Uterus (tissue), 2 donors: ENCODE results near the gene TOLLIP.

Experiments
- POLR2A ChIP-seq, 2 donors: fragments of 450-650 bp; IDR thresholded peaks; one replicate each; pipeline ENCODE4 v1.6.1; 2016; ENCODE audit warnings: antibody characterized with exemption in 2 of 2, mild to moderate bottlenecking in 1 of 2, moderate library complexity in 1 of 2
- TF ChIP-seq, protein P1 (sequence below), 4 experiments: fragments of 200-600 bp in 2 of 4; fragments of 450-650 bp in 2 of 4; sonication (generic) in 2 of 4; IDR thresholded peaks; one replicate each; pipeline ENCODE4 v1.5.1; 2016 to 2019; ENCODE audit warnings: antibody characterized with exemption in 4 of 4, mild to moderate bottlenecking in 2 of 4, moderate library complexity in 1 of 4

DNA sequence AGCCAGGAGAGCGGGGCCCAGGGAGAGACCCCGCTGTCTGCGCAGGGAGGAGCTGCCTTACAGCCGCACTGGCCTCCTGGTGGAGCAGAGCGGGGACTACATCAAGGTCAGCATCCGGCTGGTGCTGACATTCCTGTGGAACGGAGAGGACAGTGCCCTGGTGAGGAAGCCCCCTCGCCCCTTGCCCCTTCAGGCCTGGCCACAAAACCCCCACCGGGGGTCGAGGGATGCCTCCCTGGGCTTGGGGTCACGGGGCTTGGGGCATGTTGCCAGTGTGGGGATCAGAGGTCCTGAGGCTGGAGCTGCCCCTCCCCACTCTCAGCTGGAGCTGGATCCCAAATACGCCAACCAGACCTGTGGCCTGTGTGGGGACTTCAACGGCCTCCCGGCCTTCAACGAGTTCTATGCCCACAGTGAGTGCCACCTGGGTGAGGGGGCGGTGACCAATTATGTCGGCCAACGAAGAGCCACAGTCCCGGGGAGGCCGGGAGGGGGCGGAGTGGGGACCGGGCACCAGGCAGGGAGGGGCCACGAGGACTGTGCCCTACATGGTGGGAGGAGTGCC, 82.4 kb downstream of the TOLLIP start:
- TF ChIP-seq, protein P1, sequence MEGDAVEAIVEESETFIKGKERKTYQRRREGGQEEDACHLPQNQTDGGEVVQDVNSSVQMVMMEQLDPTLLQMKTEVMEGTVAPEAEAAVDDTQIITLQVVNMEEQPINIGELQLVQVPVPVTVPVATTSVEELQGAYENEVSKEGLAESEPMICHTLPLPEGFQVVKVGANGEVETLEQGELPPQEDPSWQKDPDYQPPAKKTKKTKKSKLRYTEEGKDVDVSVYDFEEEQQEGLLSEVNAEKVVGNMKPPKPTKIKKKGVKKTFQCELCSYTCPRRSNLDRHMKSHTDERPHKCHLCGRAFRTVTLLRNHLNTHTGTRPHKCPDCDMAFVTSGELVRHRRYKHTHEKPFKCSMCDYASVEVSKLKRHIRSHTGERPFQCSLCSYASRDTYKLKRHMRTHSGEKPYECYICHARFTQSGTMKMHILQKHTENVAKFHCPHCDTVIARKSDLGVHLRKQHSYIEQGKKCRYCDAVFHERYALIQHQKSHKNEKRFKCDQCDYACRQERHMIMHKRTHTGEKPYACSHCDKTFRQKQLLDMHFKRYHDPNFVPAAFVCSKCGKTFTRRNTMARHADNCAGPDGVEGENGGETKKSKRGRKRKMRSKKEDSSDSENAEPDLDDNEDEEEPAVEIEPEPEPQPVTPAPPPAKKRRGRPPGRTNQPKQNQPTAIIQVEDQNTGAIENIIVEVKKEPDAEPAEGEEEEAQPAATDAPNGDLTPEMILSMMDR (IDR thresholded peaks at IDR 0.05) = no peak
- no peak for TF ChIP-seq POLR2A (IDR thresholded peaks at IDR 0.05)
